Vagina (tissue), 2 donors: ENCODE measurements around the gene NME9.

ENCODE experiments used
- CTCF ChIP-seq, 3 experiments: fragments of 450-650 bp in 2 of 3; fragments of 200-600 bp in 1 of 3; sonication (generic) in 1 of 3; IDR thresholded peaks; one replicate each; pipeline ENCODE4 v1.5.1; 2017 to 2019; ENCODE audit warnings: antibody characterized with exemption in 3 of 3, mild to moderate bottlenecking in 2 of 3, moderate library complexity in 2 of 3
- POLR2A ChIP-seq, 2 donors: fragments of 450-650 bp; IDR thresholded peaks; one replicate each; pipeline ENCODE4 v1.6.1; 2017; ENCODE audit warnings: antibody characterized with exemption in 2 of 2, mild to moderate bottlenecking in 2 of 2, moderate library complexity in 2 of 2
- POLR2AphosphoS5 ChIP-seq, 2 donors: sonication (generic); formaldehyde crosslinking; IDR thresholded peaks; one replicate each; pipeline ENCODE4 v1.9.0; 2017; ENCODE audit warnings: antibody characterized with exemption in 2 of 2, mild to moderate bottlenecking in 2 of 2, low read depth in 1 of 2; ENCODE audit not compliant: insufficient read depth in 1 of 2

- TF ChIP-seq POLR2A (IDR thresholded peaks at IDR 0.05) (no peak), CTCF (IDR thresholded peaks at IDR 0.05) (no peak), POLR2AphosphoS5 (IDR thresholded peaks at IDR 0.05; ENCODE audit: insufficient read depth in 1 of 2, low read depth in 1 of 2) (no peak)
These were observed 1.8 kb downstream of the NME9 start for GRCh38 chr3:138327831-138328230.
